GM23248 (cell line): ENCODE measurements around the gene HDAC4.

Source experiments
- EZH2 ChIP-seq: fragments of 200-600 bp; sonication (generic); IDR thresholded peaks from 2 replicates; pipeline ENCODE4 v1.6.1; 2018; ENCODE audit warnings: antibody characterized with exemption, mild to moderate bottlenecking; ENCODE audit not compliant: insufficient read depth, poor library complexity, severe bottlenecking
- EZH2phosphoT487 ChIP-seq: fragments of 200-600 bp; sonication (generic); IDR thresholded peaks from 2 replicates; pipeline ENCODE4 v1.6.1; 2018; ENCODE audit warnings: antibody characterized with exemption, moderate library complexity, mild to moderate bottlenecking, low read depth; ENCODE audit not compliant: insufficient read depth

DNA sequence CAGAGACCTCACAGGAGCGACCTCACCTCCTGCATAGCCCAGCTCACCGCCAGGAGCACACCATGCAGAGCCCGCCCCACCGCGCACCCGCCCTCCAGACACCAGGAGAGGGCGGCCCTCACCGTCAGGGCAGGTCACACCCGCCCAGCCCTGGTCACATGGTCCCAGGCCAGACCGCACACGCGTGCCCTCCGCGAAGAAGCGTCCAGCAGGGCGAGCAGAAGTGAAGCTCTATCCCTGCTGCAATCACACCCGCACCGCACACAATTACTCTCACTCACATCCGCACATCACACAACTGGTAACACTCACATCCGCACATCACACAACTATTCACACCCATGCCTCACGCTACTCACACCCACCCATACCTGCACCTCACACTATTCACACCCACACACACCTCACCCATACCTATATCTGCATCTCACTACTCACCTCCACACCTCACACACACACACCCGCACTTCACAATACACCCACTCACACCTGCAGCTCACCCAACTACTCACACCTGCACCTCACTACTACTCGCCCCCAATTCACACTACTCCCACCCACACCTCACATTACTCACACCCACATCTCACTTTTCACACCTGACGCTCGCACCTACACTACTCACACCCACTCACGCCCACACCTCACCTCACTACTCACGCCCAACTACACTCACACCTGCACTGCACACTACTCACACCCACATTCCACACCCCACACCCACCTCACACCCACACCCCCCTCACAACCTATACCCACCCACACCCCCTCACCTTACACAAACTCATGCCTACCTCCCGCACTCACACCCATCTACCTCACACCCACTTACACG lies 242.0 kb downstream of the HDAC4 start:
- TF ChIP-seq EZH2 (no peak), EZH2phosphoT487 (no peak)
